A549 (cell line): ENCODE results near the gene COPS9. TPM values are rescaled to one million over a fixed set of nuclear protein-coding genes. Genes with fewer than 3 reads are reported as not detected.

Experiments used
- ATAC-seq, 2 experiments: fragments of 200-7000 bp in 1 of 2; fragments of >200 bp in 1 of 2; cut with Nextera tagmentation in 1 of 2; cut with Tn5 transposase in 1 of 2; 3 replicates each; pipeline versions ENCODE4 v1.8.0 to v1.9.1; 2018 to 2020; ENCODE audit warnings: mild to moderate bottlenecking in 1 of 2, moderate library complexity in 1 of 2
- CTCF ChIA-PET: fragments of 300-600 bp; sonication (Branson Sonifier 250); formaldehyde crosslinking; extraction: SDS; loops from one replicate; lab custom pipeline; 2021; ENCODE audit warnings: antibody characterized with exemption, inconsistent platforms; lab: Yijun Ruan, JAX
- POLR2A ChIA-PET: fragments of 350-600 bp; formaldehyde crosslinking; extraction: SDS; loops from one replicate; lab custom pipeline; 2021; ENCODE audit warnings: antibody characterized with exemption, inconsistent platforms; lab: Yijun Ruan, JAX
- DNase-seq, 2 experiments: peaks; one replicate each; pipeline versions ENCODE4 v3.0.0 to v3.0.0-alpha.2; 2011 to 2016; ENCODE audit warnings: low read depth in 1 of 2, low spot score in 1 of 2
- FAIRE-seq: peaks from 2 replicates; lab custom pipeline; 2011; peaks lifted over from hg19 to GRCh38; lab: Jason Lieb, UNC
- H3K27ac ChIP-seq, 2 experiments: fragments of >200 bp; sonication (Bioruptor Twin); formaldehyde crosslinking; 3 replicates each; pipeline ENCODE4 v1.5.1; 2016 to 2017
- H3K4me1 ChIP-seq: fragments of >200 bp; sonication (Bioruptor Twin); formaldehyde crosslinking; 3 replicates; pipeline ENCODE4 v1.6.1; 2016
- H3K4me2 ChIP-seq: fragments of >200 bp; sonication (Bioruptor Twin); formaldehyde crosslinking; 3 replicates; pipeline ENCODE4 v1.6.1; 2016
- H3K4me3 ChIP-seq: fragments of >200 bp; sonication (Bioruptor Twin); formaldehyde crosslinking; 3 replicates; pipeline ENCODE4 v1.5.1; 2016
- H3K9me3 ChIP-seq: fragments of >200 bp; sonication (Bioruptor Twin); formaldehyde crosslinking; 3 replicates; pipeline ENCODE4 v1.6.1; 2016
- BHLHE40 ChIP-seq: IDR thresholded peaks from 2 replicates; pipeline ENCODE4 v1.6.1; 2012; ENCODE audit warnings: low read depth, low read length, inconsistent platforms
- CBX8 ChIP-seq: fragments of 200-600 bp; sonication (generic); IDR thresholded peaks from 2 replicates; pipeline ENCODE4 v1.6.1; 2016
- CEBPB ChIP-seq, 2 experiments: fragments of >200 bp in 1 of 2; sonication (Bioruptor Twin) in 1 of 2; formaldehyde crosslinking in 1 of 2; IDR thresholded peaks; 2 replicates each; pipeline ENCODE4 v1.6.1; 2012 to 2016
- CHD4 ChIP-seq: fragments of 200-600 bp; sonication (generic); IDR thresholded peaks from 2 replicates; pipeline ENCODE4 v1.6.1; 2016; ENCODE audit warnings: antibody characterized with exemption, mild to moderate bottlenecking, borderline replicate concordance
- EHMT2 ChIP-seq: fragments of 200-600 bp; sonication (generic); IDR thresholded peaks from 2 replicates; pipeline ENCODE4 v1.6.1; 2016; ENCODE audit warnings: antibody characterized with exemption, low read depth, mild to moderate bottlenecking, moderate library complexity
- FOSB ChIP-seq: fragments of 250-450 bp; sonication (Bioruptor Pico); IDR thresholded peaks from 2 replicates; pipeline ENCODE4 v1.5.0; 2020; ENCODE audit warnings: mild to moderate bottlenecking, moderate library complexity
- FOSL2 ChIP-seq, 2 experiments: fragments of 450-650 bp in 1 of 2; fragments of >200 bp in 1 of 2; sonication (Bioruptor Twin) in 1 of 2; formaldehyde crosslinking; IDR thresholded peaks; 2 replicates each; pipeline versions ENCODE4 v1.5.0 to v1.6.1; 2016 to 2020; ENCODE audit warnings: mild to moderate bottlenecking in 1 of 2, moderate library complexity in 1 of 2
- FOXS1 ChIP-seq: fragments of 250-450 bp; sonication (Bioruptor Pico); IDR thresholded peaks from 2 replicates; pipeline ENCODE4 v1.5.0; 2020; ENCODE audit warnings: mild to moderate bottlenecking, moderate library complexity
- GATA3 ChIP-seq: IDR thresholded peaks from 2 replicates; pipeline ENCODE4 v1.6.1; 2012; ENCODE audit warnings: borderline replicate concordance
- HEYL ChIP-seq: fragments of 250-450 bp; sonication (Bioruptor Pico); IDR thresholded peaks from 2 replicates; pipeline ENCODE4 v1.8.0; 2021; ENCODE audit warnings: mild to moderate bottlenecking, moderate library complexity
- HMGXB4 ChIP-seq: fragments of 250-450 bp; sonication (Bioruptor Pico); IDR thresholded peaks from 2 replicates; pipeline ENCODE4 v1.5.0; 2021; ENCODE audit warnings: mild to moderate bottlenecking, moderate library complexity, borderline replicate concordance
- HOXA7 ChIP-seq: fragments of 250-450 bp; sonication (Bioruptor Pico); IDR thresholded peaks from 2 replicates; pipeline ENCODE4 v1.5.0; 2020; ENCODE audit warnings: mild to moderate bottlenecking, moderate library complexity
- HOXB5 ChIP-seq: fragments of 250-450 bp; sonication (Bioruptor Pico); IDR thresholded peaks from 2 replicates; pipeline ENCODE4 v1.5.0; 2020; ENCODE audit warnings: mild to moderate bottlenecking, moderate library complexity
- JUNB ChIP-seq: fragments of >200 bp; sonication (Bioruptor Twin); formaldehyde crosslinking; IDR thresholded peaks from 2 replicates; pipeline ENCODE4 v1.6.1; 2016
- KDM1A ChIP-seq: fragments of 200-600 bp; sonication (generic); IDR thresholded peaks from 2 replicates; pipeline ENCODE4 v1.6.1; 2016; ENCODE audit warnings: low read depth, mild to moderate bottlenecking
- KDM5A ChIP-seq: fragments of 200-600 bp; sonication (generic); IDR thresholded peaks from 2 replicates; pipeline ENCODE4 v1.6.1; 2016; ENCODE audit warnings: antibody characterized with exemption, mild to moderate bottlenecking
- MAFK ChIP-seq: fragments of 450-650 bp; IDR thresholded peaks from 2 replicates; pipeline ENCODE4 v1.6.1; 2014; ENCODE audit not compliant: partially characterized antibody
- NFE2L2 ChIP-seq: fragments of 150-350 bp; conservative IDR thresholded peaks from 2 replicates; pipeline ENCODE4 v1.6.1; 2014; ENCODE audit warnings: low read length
- NPAS2 ChIP-seq: fragments of 250-450 bp; sonication (Bioruptor Pico); IDR thresholded peaks from 2 replicates; pipeline ENCODE4 v1.8.0; 2022; ENCODE audit warnings: mild to moderate bottlenecking, moderate library complexity, borderline replicate concordance
- POLR2A ChIP-seq: IDR thresholded peaks from 2 replicates; pipeline ENCODE4 v1.6.1; 2012; ENCODE audit warnings: mild to moderate bottlenecking, low read length
- RCOR1 ChIP-seq: fragments of 150-350 bp; IDR thresholded peaks from 2 replicates; pipeline ENCODE4 v1.6.1; 2014; ENCODE audit warnings: antibody characterized with exemption, low read length, low read depth
- RFX5 ChIP-seq: fragments of 450-650 bp; IDR thresholded peaks from 2 replicates; pipeline ENCODE4 v1.7.1; 2014; ENCODE audit warnings: antibody characterized with exemption, mild to moderate bottlenecking, moderate library complexity
- SMC3 ChIP-seq: fragments of >200 bp; sonication (Bioruptor Twin); formaldehyde crosslinking; IDR thresholded peaks from 3 replicates; pipeline ENCODE4 v1.6.1; 2018; ENCODE audit warnings: inconsistent platforms
- SREBF2 ChIP-seq: fragments of 450-650 bp; IDR thresholded peaks from 2 replicates; pipeline ENCODE4 v1.6.1; 2014; ENCODE audit warnings: mild to moderate bottlenecking, moderate library complexity
- TP53 ChIP-seq: fragments of 250-450 bp; sonication (Bioruptor Pico); IDR thresholded peaks from 2 replicates; pipeline ENCODE4 v1.5.0; 2021; ENCODE audit warnings: mild to moderate bottlenecking, moderate library complexity
- WGBS: methylation state at CpG from one replicate; pipeline ENCODE4 v1.1.6; 2017; ENCODE audit errors: missing lambda C conversion rate; 5-methylcytosine and 5-hydroxymethylcytosine counted together
- polyA plus RNA-seq, 4 experiments: library from polyadenylated mRNA; depleted of rRNA in 3 of 4; stranded (reverse); fragments of >200 nt; fragmentation: RNase III in 1 of 4; extraction: RNeasy Plus Mini Kit Qiagen cat#74134 plus additional on column Dnase treatment in 1 of 4; gene quantifications; 2 replicates in 3 of 4; 3 replicates in 1 of 4; pipeline ENCODE4 v1.2.3, GENCODE V29; 2011 to 2017
- TF ChIP-seq, protein P1 (sequence below): IDR thresholded peaks from 2 replicates; pipeline ENCODE4 v1.6.1; 2012
- TF ChIP-seq, protein P2 (sequence below): fragments of >200 bp; sonication (Bioruptor Twin); formaldehyde crosslinking; IDR thresholded peaks from 3 replicates; pipeline ENCODE4 v1.6.1; 2016

Gene COPS9
- polyA plus RNA-seq, 2 of the 4 experiments (the other 2 are of a cell fraction) = 321 to 356 TPM

GRCh38 chr2:240121675-240122074 is 14.4 kb downstream of the COPS9 start (continued):
- TF ChIP-seq FOSL2 (IDR thresholded peaks at IDR 0.05) (no peak), FOSL2 (CRISPR knock-in tag; IDR thresholded peaks at IDR 0.05) (no peak), POLR2A (no peak), CBX8 (no peak), NPAS2 (CRISPR knock-in tag) (no peak), FOSB (CRISPR knock-in tag) (no peak), HOXA7 (CRISPR knock-in tag) (no peak), NFE2L2 (no peak), SMC3 (no peak)

DNA sequence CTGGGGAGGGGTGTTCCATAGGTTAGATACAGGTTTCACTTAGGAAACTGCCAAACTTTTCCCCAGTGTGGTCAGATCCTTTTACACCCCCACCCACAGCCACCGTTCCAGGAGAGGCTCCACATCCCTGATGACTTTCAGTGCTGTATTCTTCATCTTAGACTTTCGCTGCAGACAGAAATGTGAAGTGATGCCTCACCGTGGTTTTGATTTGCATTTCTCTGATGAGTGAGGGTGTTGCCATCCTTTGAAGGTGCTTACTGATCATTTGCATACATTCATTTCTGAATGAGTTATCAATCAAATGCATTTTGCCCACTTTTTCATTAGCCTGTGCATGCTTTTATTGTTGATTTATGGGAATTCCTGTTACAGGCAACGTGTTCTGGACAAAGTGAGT is 14.9 kb downstream of the COPS9 start:
- no peak for DNase-seq
- no peak for TF ChIP-seq JUNB
- TF ChIP-seq, protein P1, sequence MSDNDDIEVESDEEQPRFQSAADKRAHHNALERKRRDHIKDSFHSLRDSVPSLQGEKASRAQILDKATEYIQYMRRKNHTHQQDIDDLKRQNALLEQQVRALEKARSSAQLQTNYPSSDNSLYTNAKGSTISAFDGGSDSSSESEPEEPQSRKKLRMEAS = no peak
- no peak for TF ChIP-seq HMGXB4 (CRISPR knock-in tag)
- no peak for TF ChIP-seq CHD4
- TF ChIP-seq HEYL (CRISPR knock-in tag) = no peak
- TF ChIP-seq CEBPB (IDR thresholded peaks at IDR 0.05) = no peak
- TF ChIP-seq SMC3 = no peak
- TF ChIP-seq SREBF2 = no peak
- no peak for TF ChIP-seq BHLHE40
- no peak for TF ChIP-seq EHMT2
- TF ChIP-seq KDM1A = no peak
- TF ChIP-seq, protein P2, sequence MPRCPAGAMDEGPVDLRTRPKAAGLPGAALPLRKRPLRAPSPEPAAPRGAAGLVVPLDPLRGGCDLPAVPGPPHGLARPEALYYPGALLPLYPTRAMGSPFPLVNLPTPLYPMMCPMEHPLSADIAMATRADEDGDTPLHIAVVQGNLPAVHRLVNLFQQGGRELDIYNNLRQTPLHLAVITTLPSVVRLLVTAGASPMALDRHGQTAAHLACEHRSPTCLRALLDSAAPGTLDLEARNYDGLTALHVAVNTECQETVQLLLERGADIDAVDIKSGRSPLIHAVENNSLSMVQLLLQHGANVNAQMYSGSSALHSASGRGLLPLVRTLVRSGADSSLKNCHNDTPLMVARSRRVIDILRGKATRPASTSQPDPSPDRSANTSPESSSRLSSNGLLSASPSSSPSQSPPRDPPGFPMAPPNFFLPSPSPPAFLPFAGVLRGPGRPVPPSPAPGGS = no peak
- TF ChIP-seq HOXB5 (CRISPR knock-in tag) = no peak
- H3K4me2 ChIP-seq = no peak overlapping the region
- H3K27ac ChIP-seq = no peak overlapping the region
- CTCF ChIA-PET = interaction anchor here (1.2 to 1.5 kb wide), 2 partner anchors 13 to 22 kb away, joined by 3 to 4 read pairs; no protein-coding TSS in a partner anchor
- no peak overlapping the region for H3K4me3 ChIP-seq
- H3K4me1 ChIP-seq = no peaks in the 10 kb centered on the region
- no peak for FAIRE-seq
- 54% methylated on average over 4 of the region's 4 CpGs for WGBS
- ATAC-seq = no peak
- POLR2A ChIA-PET = no interaction called here
- H3K9me3 ChIP-seq = 0 out of 3 replicates have a peak, but pooled peaks cover 4% of the 10 kb centered on the region

GRCh38 chr2:240114233-240114632 is 21.9 kb downstream of the COPS9 start:
- ATAC-seq (no peak), DNase-seq (no peak), FAIRE-seq (no peak)
- 39% methylated on average over 6 of the region's 6 CpGs for WGBS
- Histone ChIP-seq H3K9me3 (0 out of 3 replicates have a peak, but pooled peaks cover 9% of the 10 kb centered on the region), H3K4me1 (no peaks in the 10 kb centered on the region), H3K4me2 (no peak overlapping the region), H3K27ac (no peak overlapping the region), H3K4me3 (no peak overlapping the region)
- ChIA-PET POLR2A (no interaction called here), CTCF (interaction anchor here (0.6 kb wide), 1 partner anchor 469 kb away, joined by 3 read pairs; no protein-coding TSS in a partner anchor)
- no peak for TF ChIP-seq MAFK
- no peak for TF ChIP-seq GATA3
- no peak for TF ChIP-seq RCOR1
- TF ChIP-seq KDM5A = no peak
- no peak for TF ChIP-seq RFX5
- TF ChIP-seq TP53 = no peak
- no peak for TF ChIP-seq FOXS1 (CRISPR knock-in tag)
